MM.1S (cell line): ENCODE measurements around the gene ARRDC3.
"Not testable (repeated sequence)": the region's sequence is repeated elsewhere in the genome, so short reads cannot be mapped to it uniquely, and the experiment has no call there.

Experiments used
- DNase-seq: peaks from one replicate; pipeline ENCODE4 v3.0.0-alpha.2; 2015
- H2AFZ ChIP-seq: fragments of 300-600 bp; sonication (generic); 2 replicates; pipeline ENCODE4 v1.6.0; 2016; ENCODE audit warnings: antibody characterized with exemption, low read length
- H3F3A ChIP-seq: fragments of 300-600 bp; sonication (generic); 2 replicates; pipeline ENCODE4 v1.6.1; 2016; ENCODE audit warnings: mild to moderate bottlenecking, antibody characterized with exemption, low read length, moderate library complexity, mixed read lengths; ENCODE audit not compliant: insufficient read depth
- H3K27ac ChIP-seq: fragments of 300-600 bp; sonication (generic); 2 replicates; pipeline ENCODE4 v1.5.1; 2016; ENCODE audit warnings: mild to moderate bottlenecking, low read length
- H3K27me3 ChIP-seq: fragments of 300-600 bp; sonication (generic); replicated peaks from 2 replicates; pipeline ENCODE4 v1.6.0; 2016; ENCODE audit warnings: low read length; ENCODE audit not compliant: insufficient read depth
- H3K36me3 ChIP-seq: fragments of 300-600 bp; sonication (generic); replicated peaks from 2 replicates; pipeline ENCODE4 v1.6.1; 2016; ENCODE audit warnings: mild to moderate bottlenecking, low read length, mixed read lengths; ENCODE audit not compliant: insufficient read depth
- H3K4me1 ChIP-seq: fragments of 300-600 bp; sonication (generic); 2 replicates; pipeline ENCODE4 v1.6.1; 2016; ENCODE audit warnings: low read length, mixed read lengths
- H3K4me2 ChIP-seq: fragments of 300-600 bp; sonication (generic); 2 replicates; pipeline ENCODE4 v1.6.0; 2016; ENCODE audit warnings: low read depth, low read length
- H3K4me3 ChIP-seq: fragments of 300-600 bp; sonication (generic); 2 replicates; pipeline ENCODE4 v1.5.1; 2016; ENCODE audit warnings: low read length, mixed read lengths
- H3K79me2 ChIP-seq: fragments of 300-600 bp; sonication (generic); 2 replicates; pipeline ENCODE4 v1.6.1; 2016; ENCODE audit warnings: mixed run types, low read length, mixed read lengths
- H3K9ac ChIP-seq: fragments of 300-600 bp; sonication (generic); 2 replicates; pipeline ENCODE4 v1.6.1; 2016; ENCODE audit warnings: low read length, mixed read lengths
- H3K9me2 ChIP-seq: fragments of 300-600 bp; sonication (generic); replicated peaks from 2 replicates; pipeline ENCODE4 v1.6.1; 2016; ENCODE audit warnings: mild to moderate bottlenecking, low read length, mixed read lengths; ENCODE audit not compliant: insufficient read depth
- H3K9me3 ChIP-seq: fragments of 300-600 bp; sonication (generic); replicated peaks from 2 replicates; pipeline ENCODE4 v1.6.1; 2016; ENCODE audit warnings: mild to moderate bottlenecking, low read length, mixed read lengths; ENCODE audit not compliant: insufficient read depth
- H4K20me1 ChIP-seq: fragments of 300-600 bp; sonication (generic); 2 replicates; pipeline ENCODE4 v1.6.1; 2016; ENCODE audit warnings: mild to moderate bottlenecking, low read length, moderate library complexity, mixed read lengths; ENCODE audit not compliant: insufficient read depth
- CTCF ChIP-seq: fragments of 300-600 bp; sonication (generic); IDR thresholded peaks from 2 replicates; pipeline ENCODE4 v1.5.1; 2016; ENCODE audit warnings: antibody characterized with exemption, low read length, mixed read lengths
- EZH2 ChIP-seq: fragments of 300-600 bp; sonication (generic); optimal IDR thresholded peaks from 2 replicates; pipeline ENCODE3; 2017; ENCODE audit warnings: low read depth, mild to moderate bottlenecking, antibody characterized with exemption, low read length, mixed read lengths
- EZH2phosphoT487 ChIP-seq: fragments of 300-600 bp; sonication (generic); IDR thresholded peaks from 2 replicates; pipeline ENCODE4 v1.6.1; 2018; ENCODE audit warnings: antibody characterized with exemption, low read length

ARRDC3 gene

GRCh38 chr5:91397791-91398190 is 14.7 kb upstream of the ARRDC3 start:
- no peak overlapping the region for H3K9ac ChIP-seq
- H3K27ac ChIP-seq, result no peak overlapping the region
- no peaks in the 10 kb centered on the region for H4K20me1 ChIP-seq
- H3F3A ChIP-seq, result no peaks in the 10 kb centered on the region
- DNase-seq, result no peak
- H3K9me2 ChIP-seq, result no peaks in the 10 kb centered on the region
- H3K4me3 ChIP-seq, result no peak overlapping the region
- H3K27me3 ChIP-seq, result no peaks in the 10 kb centered on the region
- H3K9me3 ChIP-seq, result no peaks in the 10 kb centered on the region
- no peaks in the 10 kb centered on the region for H3K36me3 ChIP-seq
- no peak overlapping the region; the same call in 1 of the 2 replicates for H3K4me2 ChIP-seq
- no peaks in the 10 kb centered on the region for H3K79me2 ChIP-seq
- peaks cover 9% of the 10 kb centered on the region for H3K4me1 ChIP-seq
- H2AFZ ChIP-seq, result no peak overlapping the region
- TF ChIP-seq EZH2phosphoT487 (no peak), CTCF (no peak), EZH2 (no peak)

GRCh38 chr5:91390268-91390667 is 7.2 kb upstream of the ARRDC3 start:
- Histone ChIP-seq H3K27ac (no peak overlapping the region), H3K9me2 (no peaks in the 10 kb centered on the region), H3K4me2 (no peak overlapping the region), H3K79me2 (no peaks in the 10 kb centered on the region), H3K27me3 (no peaks in the 10 kb centered on the region), H3F3A (no peaks in the 10 kb centered on the region), H3K9ac (no peak overlapping the region), H3K4me1 (peaks cover 20% of the 10 kb centered on the region), H4K20me1 (no peaks in the 10 kb centered on the region), H2AFZ (no peak overlapping the region), H3K36me3 (no peaks in the 10 kb centered on the region), H3K9me3 (no peaks in the 10 kb centered on the region), H3K4me3 (no peak overlapping the region)
- DNase-seq, result no peak
- no peak for TF ChIP-seq CTCF
- TF ChIP-seq EZH2, result no peak
- TF ChIP-seq EZH2phosphoT487, result no peak

DNA sequence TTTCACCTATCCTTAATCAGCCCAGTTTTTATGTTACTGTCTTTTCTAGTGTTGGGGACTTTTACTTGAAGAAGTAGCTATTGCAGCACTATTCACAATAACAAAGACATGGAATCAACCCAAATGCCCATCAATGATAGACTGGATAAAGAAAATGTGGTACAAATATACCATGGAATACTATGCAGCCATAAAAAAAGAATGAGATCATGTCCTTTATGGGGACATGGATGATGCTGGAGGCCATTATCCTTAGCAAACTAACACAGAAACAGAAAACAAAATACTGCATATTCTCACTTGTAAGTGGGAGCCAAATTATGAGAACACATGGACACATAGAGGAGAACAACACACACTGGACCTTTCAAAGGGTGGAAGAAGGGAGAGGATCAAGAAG is 6.4 kb upstream of the ARRDC3 start:
- H3K27ac ChIP-seq, H3K27me3 ChIP-seq, H3K9me2 ChIP-seq, H4K20me1 ChIP-seq, H2AFZ ChIP-seq, DNase-seq, H3F3A ChIP-seq, H3K9ac ChIP-seq, H3K4me2 ChIP-seq, H3K9me3 ChIP-seq, H3K4me3 ChIP-seq, H3K79me2 ChIP-seq, H3K36me3 ChIP-seq: not testable (repeated sequence)
- H3K4me1 ChIP-seq, result peaks cover 20% of the 10 kb centered on the region

- Histone ChIP-seq H3K27me3 (no peaks in the 10 kb centered on the region), H3K36me3 (no peaks in the 10 kb centered on the region), H3F3A (peaks cover 12% of the 10 kb centered on the region), H2AFZ (no peak overlapping the region), H4K20me1 (no peaks in the 10 kb centered on the region), H3K4me2 (no peak overlapping the region), H3K79me2 (peaks cover 8% of the 10 kb centered on the region; the same call in 1 of the 2 replicates), H3K4me3 (no peak overlapping the region), H3K4me1 (peaks cover 20% of the 10 kb centered on the region), H3K9ac (no peak overlapping the region), H3K27ac (no peak overlapping the region), H3K9me3 (no peaks in the 10 kb centered on the region), H3K9me2 (no peaks in the 10 kb centered on the region)
- DNase-seq, result no peak
- TF ChIP-seq EZH2phosphoT487, result no peak
These were observed 5.2 kb upstream of the ARRDC3 start for GRCh38 chr5:91388362-91388761.
